Common myeloid progenitor, CD34-positive (primary cell): Measurements from ENCODE around the gene GALNT13.

Experiments used
- CTCF ChIA-PET: fragments of 350-600 bp; sonication (Branson Sonifier 250); formaldehyde crosslinking; loops from one replicate; lab custom pipeline; 2021; ENCODE audit warnings: antibody characterized with exemption; lab: Charles Lee
- POLR2A ChIA-PET: fragments of 350-600 bp; sonication (Branson Sonifier 250); formaldehyde crosslinking; loops from one replicate; lab custom pipeline; 2021; ENCODE audit warnings: antibody characterized with exemption; lab: Charles Lee
- DNase-seq, 3 donors: peaks; one replicate each; pipeline versions ENCODE4 v3.0.0 to v3.0.0-alpha.2; 2013
- H3K27ac ChIP-seq, 2 experiments: 1 replicate in 1 of 2; 2 replicates in 1 of 2; pipeline ENCODE4 v1.7.0; 2013; ENCODE audit warnings: inconsistent platforms in 2 of 2, low read length in 2 of 2, mild to moderate bottlenecking in 2 of 2, low read depth in 1 of 2, moderate library complexity in 1 of 2; ENCODE audit not compliant: severe bottlenecking in 2 of 2, insufficient read depth in 1 of 2, poor library complexity in 1 of 2
- H3K27me3 ChIP-seq, 5 experiments: replicated peaks in 2 of 5; 1 replicate in 3 of 5; 2 replicates in 2 of 5; pipeline versions ENCODE4 v1.6.1 to v1.7.0; 2013; ENCODE audit warnings: low read length in 4 of 5, mild to moderate bottlenecking in 2 of 5, moderate library complexity in 2 of 5, inconsistent platforms in 1 of 5; ENCODE audit not compliant: insufficient read depth in 5 of 5, control insufficient read depth in 4 of 5
- H3K36me3 ChIP-seq, 4 experiments: 1 replicate in 2 of 4; 2 replicates in 2 of 4; pipeline versions ENCODE4 v1.6.1 to v1.7.0; 2013; ENCODE audit warnings: low read length in 3 of 4, control low read depth in 1 of 4, mild to moderate bottlenecking in 1 of 4; ENCODE audit not compliant: control insufficient read depth in 4 of 4, insufficient read depth in 4 of 4
- H3K4me1 ChIP-seq, 4 experiments: 1 replicate in 3 of 4; 2 replicates in 1 of 4; pipeline versions ENCODE4 v1.6.1 to v1.7.1; 2013; ENCODE audit warnings: low read length in 3 of 4, mild to moderate bottlenecking in 3 of 4, control low read depth in 1 of 4, inconsistent platforms in 1 of 4, moderate library complexity in 1 of 4; ENCODE audit not compliant: control insufficient read depth in 4 of 4, insufficient read depth in 4 of 4; ENCODE audit errors: control extremely low read depth in 1 of 4
- H3K4me3 ChIP-seq, 7 experiments: 1 replicate in 4 of 7; 2 replicates in 3 of 7; pipeline versions ENCODE4 v1.5.1 to v1.7.0; 2013; ENCODE audit warnings: mild to moderate bottlenecking in 7 of 7, low read length in 6 of 7, moderate library complexity in 6 of 7, inconsistent platforms in 2 of 7, low read depth in 2 of 7, control low read depth in 1 of 7; ENCODE audit not compliant: insufficient read depth in 4 of 7, control insufficient read depth in 1 of 7; ENCODE audit errors: extremely low read depth in 1 of 7
- H3K9me3 ChIP-seq, 5 experiments: 1 replicate in 4 of 5; 2 replicates in 1 of 5; pipeline versions ENCODE4 v1.6.1 to v1.7.1; 2013; ENCODE audit warnings: low read length in 4 of 5, mild to moderate bottlenecking in 2 of 5, inconsistent platforms in 1 of 5, low read depth in 1 of 5, moderate library complexity in 1 of 5; ENCODE audit not compliant: control insufficient read depth in 4 of 5, insufficient read depth in 2 of 5; ENCODE audit errors: control extremely low read depth in 1 of 5
- whole genome bisulfite sequencing: methylation state at CpG from one replicate; pipeline ENCODE4 v1.1.5; 2013; ENCODE audit not compliant: insufficient coverage; 5-methylcytosine and 5-hydroxymethylcytosine counted together

GALNT13 gene

DNA sequence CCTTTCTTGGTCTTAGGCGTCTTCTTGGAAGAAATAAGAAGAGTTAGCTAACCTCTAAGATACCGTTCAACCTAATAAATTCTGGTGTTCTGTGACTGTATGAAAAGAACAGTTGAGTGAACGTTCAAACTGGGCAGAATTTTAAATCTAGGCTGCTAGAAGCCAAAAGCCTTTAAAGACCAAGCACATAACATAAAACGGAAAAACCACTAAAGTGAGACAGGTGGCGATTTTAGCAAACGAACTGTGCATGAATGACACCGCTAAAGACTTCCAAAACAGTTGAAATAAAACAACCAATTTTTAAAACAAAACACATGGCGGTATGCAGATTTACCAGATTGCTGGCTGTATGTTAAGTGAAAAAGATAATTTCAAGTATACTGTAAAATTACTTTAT, 73.1 kb downstream of the GALNT13 start:
- H3K27me3 ChIP-seq = no peaks in the 10 kb centered on the region
- H3K9me3 ChIP-seq = no peaks in the 10 kb centered on the region
- H3K4me1 ChIP-seq = no peaks in the 10 kb centered on the region
- no peak overlapping the region for H3K4me3 ChIP-seq
- no peak for DNase-seq
- CTCF ChIA-PET = no interaction called here
- no peaks in the 10 kb centered on the region for H3K36me3 ChIP-seq
- WGBS = 93% methylated on average over 2 of the region's 8 CpGs
- POLR2A ChIA-PET = no interaction called here
- H3K27ac ChIP-seq = no peak overlapping the region

DNA sequence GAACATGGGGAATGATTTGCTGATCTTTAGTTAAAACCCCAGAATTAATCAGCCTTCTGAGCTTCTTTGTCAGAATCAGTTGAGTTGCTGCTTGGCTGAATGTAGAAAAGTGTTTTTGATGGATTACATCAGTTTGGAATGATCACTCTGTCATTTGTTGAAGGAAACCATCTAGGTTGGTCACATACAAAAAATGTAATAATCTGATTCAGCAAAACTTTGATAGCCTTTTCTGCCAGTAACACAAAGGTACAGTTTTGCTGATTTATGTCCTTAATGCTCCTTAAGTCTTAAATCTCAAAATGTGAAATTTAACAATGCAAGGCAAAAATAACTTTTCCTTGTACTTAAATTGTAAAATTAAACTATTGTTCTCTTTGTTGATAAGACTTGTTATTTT, 74.3 kb downstream of the GALNT13 start:
- no peak for DNase-seq
- Histone ChIP-seq H3K4me1 (no peaks in the 10 kb centered on the region), H3K4me3 (no peak overlapping the region), H3K36me3 (no peaks in the 10 kb centered on the region), H3K27me3 (no peaks in the 10 kb centered on the region), H3K27ac (no peak overlapping the region), H3K9me3 (no peaks in the 10 kb centered on the region)
- ChIA-PET POLR2A (no interaction called here), CTCF (no interaction called here)

DNA sequence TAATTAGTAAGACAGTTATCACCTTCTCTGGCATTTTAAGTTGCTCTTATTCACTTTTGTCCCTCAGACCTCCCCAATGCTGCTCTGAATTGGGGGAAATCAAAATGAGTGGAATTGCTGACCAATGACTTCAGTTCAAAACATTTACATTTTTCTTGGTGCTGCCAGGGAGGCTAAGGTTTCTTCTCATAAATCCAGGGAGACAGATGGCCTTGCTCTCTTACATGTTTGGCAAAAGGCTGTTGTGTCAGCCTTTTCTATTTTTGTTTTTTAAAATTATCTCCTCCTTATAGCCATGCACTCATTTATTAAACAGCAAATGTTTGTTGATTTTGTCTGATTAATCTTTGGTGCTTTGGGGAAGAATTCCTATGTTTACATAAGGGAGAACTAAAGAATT, 82.0 kb downstream of the GALNT13 start:
- POLR2A ChIA-PET = no interaction called here
- Histone ChIP-seq H3K4me1 (no peaks in the 10 kb centered on the region), H3K9me3 (no peaks in the 10 kb centered on the region), H3K27ac (no peak overlapping the region), H3K27me3 (peaks cover 0 to 2% (median 0%) of the 10 kb centered on the region in 5 experiments), H3K4me3 (no peak overlapping the region), H3K36me3 (no peaks in the 10 kb centered on the region)
- CTCF ChIA-PET = no interaction called here
- DNase-seq = no peak

DNA sequence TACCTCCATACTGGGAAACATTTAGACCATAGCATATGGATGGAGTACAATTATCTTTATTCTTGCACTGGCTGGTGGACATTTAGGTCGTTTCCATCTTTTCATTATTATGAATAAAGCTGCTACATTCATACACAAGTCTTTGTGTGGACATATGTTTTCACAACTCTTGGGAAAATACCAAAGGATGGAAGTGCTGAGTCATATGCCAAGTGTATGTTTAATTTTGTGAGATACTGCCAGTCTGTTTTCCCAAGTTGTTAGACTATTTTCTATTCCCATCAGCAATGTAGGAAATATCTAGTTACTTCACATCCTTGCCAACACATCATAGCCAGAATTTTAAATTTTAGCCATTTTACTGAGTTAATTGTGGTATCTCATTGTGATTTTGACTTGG, 91.5 kb downstream of the GALNT13 start:
- no CpG with 5 or more reads among the region's 1 CpG for WGBS
- no peak overlapping the region for H3K27ac ChIP-seq
- POLR2A ChIA-PET = no interaction called here
- CTCF ChIA-PET = no interaction called here
- no peaks in the 10 kb centered on the region for H3K27me3 ChIP-seq
- H3K4me3 ChIP-seq = no peak overlapping the region
- no peak for DNase-seq
- H3K36me3 ChIP-seq = no peaks in the 10 kb centered on the region
- H3K9me3 ChIP-seq = peaks cover 0 to 3% (median 0%) of the 10 kb centered on the region in 5 experiments
- H3K4me1 ChIP-seq = no peaks in the 10 kb centered on the region

DNA sequence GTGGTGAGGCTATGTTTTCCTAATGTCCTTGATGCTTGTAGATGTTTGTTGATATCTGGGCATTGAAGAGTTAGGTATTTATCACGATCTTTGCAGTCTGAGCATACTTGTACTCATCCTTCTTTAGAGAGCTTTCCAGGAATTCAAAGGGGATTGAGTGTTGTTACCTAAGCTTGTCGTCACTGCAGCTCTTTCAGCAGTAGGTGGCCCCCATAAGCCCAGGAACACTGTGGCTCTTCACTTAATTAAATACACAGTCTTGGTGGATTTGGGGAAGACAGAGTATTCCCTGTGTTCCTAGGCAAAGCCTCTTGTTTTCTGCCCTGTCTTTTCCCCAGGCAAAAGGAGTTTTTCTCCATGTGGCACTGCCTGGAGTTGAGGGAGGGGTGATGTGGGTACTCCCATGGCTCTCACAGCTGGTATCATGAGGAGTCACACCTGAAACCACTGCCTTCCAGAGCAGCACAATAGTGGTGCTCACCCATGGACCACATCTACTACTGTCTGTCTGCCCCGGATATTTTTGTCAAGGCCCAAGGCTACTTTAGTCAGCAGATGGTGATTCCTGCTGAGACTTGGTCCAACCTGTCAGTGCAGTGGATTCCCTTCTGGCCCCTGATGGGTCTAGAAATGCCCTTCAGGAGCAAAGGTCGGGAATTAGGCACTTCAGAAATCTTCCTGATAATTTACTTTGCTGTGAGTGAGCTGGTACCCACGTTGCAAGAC, 95.7 kb downstream of the GALNT13 start:
- CTCF ChIA-PET = interaction anchor here (0.6 kb wide), 1 partner anchor 854 kb away, joined by 3 read pairs; no protein-coding TSS in a partner anchor
- POLR2A ChIA-PET = no interaction called here
- Histone ChIP-seq H3K27me3 (no peaks in the 10 kb centered on the region), H3K27ac (no peak overlapping the region), H3K4me3 (no peak overlapping the region), H3K9me3 (peaks cover 0 to 2% (median 0%) of the 10 kb centered on the region in 5 experiments), H3K4me1 (no peaks in the 10 kb centered on the region), H3K36me3 (no peaks in the 10 kb centered on the region)
- DNase-seq = no peak
- WGBS = 98% methylated on average over 5 of the region's 5 CpGs

DNA sequence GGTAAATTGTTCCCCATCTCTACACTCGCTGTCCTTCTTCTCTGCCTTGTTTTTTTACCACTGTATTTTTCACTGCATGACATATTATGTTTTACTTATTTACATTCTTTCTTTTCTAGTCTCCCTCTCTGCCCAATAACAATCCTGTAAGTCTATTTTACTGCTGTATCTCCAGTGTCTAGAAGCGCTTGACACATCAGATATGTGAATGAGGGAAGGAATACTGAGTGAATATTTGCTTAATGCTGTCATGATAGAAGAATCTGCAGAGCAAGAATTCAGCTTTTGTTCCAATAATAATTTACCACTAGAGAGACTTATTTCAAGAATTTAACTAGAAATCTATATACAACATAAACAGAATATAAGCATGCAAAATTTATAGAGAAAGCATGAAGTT, 99.5 kb downstream of the GALNT13 start:
- ChIA-PET POLR2A (no interaction called here), CTCF (no interaction called here)
- WGBS = 78% methylated on average over 1 of the region's 2 CpGs
- no peak for DNase-seq
- Histone ChIP-seq H3K9me3 (peaks cover 0 to 2% (median 0%) of the 10 kb centered on the region in 5 experiments), H3K36me3 (no peaks in the 10 kb centered on the region), H3K27ac (no peak overlapping the region), H3K4me3 (no peak overlapping the region), H3K4me1 (no peaks in the 10 kb centered on the region), H3K27me3 (no peaks in the 10 kb centered on the region)

DNA sequence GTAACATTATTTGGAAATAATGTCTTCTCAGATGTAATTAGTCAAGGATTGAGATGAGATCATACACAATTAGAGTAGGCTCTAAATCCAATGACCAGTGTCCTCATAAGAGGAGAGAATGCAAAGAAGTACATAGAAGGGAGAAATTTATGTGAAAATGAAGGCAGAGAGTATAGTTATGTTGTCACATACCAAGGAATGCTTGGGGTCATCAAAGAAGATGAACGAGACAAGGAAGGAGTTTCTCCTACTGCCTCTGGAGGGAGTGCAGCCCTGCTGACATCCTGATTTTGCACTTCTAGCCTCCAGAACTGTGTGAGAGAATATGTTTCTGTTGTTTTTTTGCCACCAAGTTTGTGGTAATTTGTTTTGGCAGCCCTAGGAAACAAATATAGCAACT, 100.1 kb downstream of the GALNT13 start:
- 71% methylated on average over 1 of the region's 1 CpG for WGBS
- CTCF ChIA-PET = no interaction called here
- H3K4me1 ChIP-seq = no peaks in the 10 kb centered on the region
- no peak overlapping the region for H3K4me3 ChIP-seq
- H3K27ac ChIP-seq = no peak overlapping the region
- DNase-seq = no peak
- POLR2A ChIA-PET = no interaction called here
- H3K9me3 ChIP-seq = peaks cover 0 to 2% (median 0%) of the 10 kb centered on the region in 5 experiments
- no peaks in the 10 kb centered on the region for H3K36me3 ChIP-seq
- H3K27me3 ChIP-seq = no peaks in the 10 kb centered on the region
